Erythroblast (primary cell): ENCODE measurements around the gene IL15.

Experiments used
- GATA1 ChIP-seq: IDR thresholded peaks from 2 replicates; pipeline ENCODE4 v1.6.1; 2011; ENCODE audit warnings: low read depth, mild to moderate bottlenecking, control low read depth, low read length, moderate library complexity
- POLR2A ChIP-seq: IDR thresholded peaks from 2 replicates; pipeline ENCODE4 v1.6.1; 2011; ENCODE audit warnings: mild to moderate bottlenecking, low read length

GRCh38 chr4:141692081-141692480 is 55.7 kb downstream of the IL15 start:
- no peak for TF ChIP-seq POLR2A
- TF ChIP-seq GATA1: no peak
